IMR-90 (cell line): ENCODE data around the gene SPATA31D3. TPM values are rescaled to one million over a fixed set of nuclear protein-coding genes. Genes with fewer than 3 reads are reported as not detected.

Experiments used
- ATAC-seq: fragments of 200-7000 bp; cut with Tn5 transposase; 2 replicates; pipeline ENCODE4 v1.9.1; 2020; ENCODE audit warnings: low read depth, mild to moderate bottlenecking, moderate library complexity
- BruUV-seq: library from RNA; stranded (reverse); fragments of 400-500 nt; replicated peaks from 2 replicates; lab custom pipeline; 2021; lab: Mats Ljungman, UMichigan
- CTCF ChIA-PET: fragments of 300-600 bp; formaldehyde crosslinking; extraction: SDS; loops from one replicate; lab custom pipeline; 2021; ENCODE audit warnings: antibody characterized with exemption; lab: Yijun Ruan, JAX
- POLR2A ChIA-PET: fragments of 300-600 bp; sonication (Branson Sonifier 250); formaldehyde crosslinking; loops from one replicate; lab custom pipeline; 2022; ENCODE audit warnings: antibody characterized with exemption; ENCODE audit not compliant: unreplicated experiment; lab: Charles Lee
- DNase-seq: peaks from one replicate; pipeline ENCODE4 v3.0.0; 2013
- H2AFZ ChIP-seq: replicated peaks from 2 replicates; pipeline ENCODE3; 2013; ENCODE audit warnings: low read length, mild to moderate bottlenecking; ENCODE audit not compliant: poor library complexity
- H2AK5ac ChIP-seq: 2 replicates; pipeline ENCODE4 v1.6.1; 2013; ENCODE audit warnings: low read depth, low read length, inconsistent platforms
- H2AK9ac ChIP-seq: replicated peaks from 2 replicates; pipeline ENCODE3; 2013; ENCODE audit warnings: mild to moderate bottlenecking, low read depth, low read length, moderate library complexity; ENCODE audit not compliant: poor library complexity
- H2BK120ac ChIP-seq: 2 replicates; pipeline ENCODE4 v1.6.1; 2013; ENCODE audit warnings: low read depth, low read length, inconsistent platforms
- H2BK15ac ChIP-seq: 3 replicates; pipeline ENCODE4 v1.6.1; 2013; ENCODE audit warnings: low read depth, low read length, inconsistent platforms
- H2BK20ac ChIP-seq: 2 replicates; pipeline ENCODE4 v1.6.1; 2013; ENCODE audit warnings: low read depth, mild to moderate bottlenecking, inconsistent platforms, low read length, moderate library complexity
- H2BK5ac ChIP-seq: 2 replicates; pipeline ENCODE4 v1.6.1; 2013; ENCODE audit warnings: mild to moderate bottlenecking, low read depth, low read length, inconsistent platforms; ENCODE audit not compliant: poor library complexity, severe bottlenecking
- H3K14ac ChIP-seq: replicated peaks from 2 replicates; pipeline ENCODE4 v1.6.1; 2013; ENCODE audit warnings: low read depth, low read length, inconsistent platforms
- H3K18ac ChIP-seq: 2 replicates; pipeline ENCODE4 v1.6.1; 2013; ENCODE audit warnings: low read depth, low read length, control low read depth
- H3K23ac ChIP-seq: 2 replicates; pipeline ENCODE4 v1.6.1; 2013; ENCODE audit warnings: low read depth, low read length, inconsistent platforms
- H3K27ac ChIP-seq: 2 replicates; pipeline ENCODE4 v1.5.1; 2013; ENCODE audit warnings: mild to moderate bottlenecking, control low read depth, low read length; ENCODE audit not compliant: insufficient read depth
- H3K27me3 ChIP-seq: 2 replicates; pipeline ENCODE4 v1.6.1; 2013; ENCODE audit warnings: low read length; ENCODE audit not compliant: control insufficient read depth, insufficient read depth
- H3K36me3 ChIP-seq: 2 replicates; pipeline ENCODE4 v1.6.1; 2013; ENCODE audit warnings: low read length, mixed read lengths; ENCODE audit not compliant: control insufficient read depth, insufficient read depth
- H3K4ac ChIP-seq: 2 replicates; pipeline ENCODE4 v1.6.1; 2013; ENCODE audit warnings: low read depth, low read length, inconsistent platforms
- H3K4me1 ChIP-seq: 2 replicates; pipeline ENCODE4 v1.6.1; 2013; ENCODE audit warnings: low read length, mixed read lengths; ENCODE audit not compliant: control insufficient read depth, insufficient read depth
- H3K4me2 ChIP-seq: 2 replicates; pipeline ENCODE4 v1.6.1; 2013; ENCODE audit warnings: low read depth, mild to moderate bottlenecking, control low read depth, low read length, moderate library complexity
- H3K4me3 ChIP-seq: 2 replicates; pipeline ENCODE4 v1.5.1; 2013; ENCODE audit warnings: low read depth, mild to moderate bottlenecking, control low read depth, low read length, moderate library complexity; ENCODE audit not compliant: insufficient read depth
- H3K56ac ChIP-seq: 2 replicates; pipeline ENCODE4 v1.6.1; 2013; ENCODE audit warnings: low read length, inconsistent platforms; ENCODE audit not compliant: insufficient read depth; ENCODE audit errors: extremely low read depth
- H3K79me1 ChIP-seq, 2 experiments: 2 replicates each; pipeline ENCODE4 v1.6.1; 2013; ENCODE audit warnings: low read length in 2 of 2, inconsistent platforms in 1 of 2, low read depth in 1 of 2
- H3K9ac ChIP-seq: 2 replicates; pipeline ENCODE4 v1.6.1; 2013; ENCODE audit warnings: low read depth, low read length, control low read depth
- H3K9me1 ChIP-seq: 2 replicates; pipeline ENCODE4 v1.6.1; 2013; ENCODE audit warnings: low read length, inconsistent platforms; ENCODE audit not compliant: insufficient read depth
- H3K9me3 ChIP-seq: 2 replicates; pipeline ENCODE4 v1.6.1; 2013; ENCODE audit warnings: low read length; ENCODE audit not compliant: control insufficient read depth, insufficient read depth
- H4K20me1 ChIP-seq: 2 replicates; pipeline ENCODE4 v1.6.1; 2013; ENCODE audit warnings: low read length, inconsistent platforms; ENCODE audit not compliant: insufficient read depth
- H4K5ac ChIP-seq: 2 replicates; pipeline ENCODE4 v1.6.1; 2013; ENCODE audit warnings: mild to moderate bottlenecking, low read depth, low read length, control low read depth
- H4K8ac ChIP-seq, 2 experiments: 2 replicates each; pipeline ENCODE4 v1.6.1; 2013; ENCODE audit warnings: low read depth in 2 of 2, low read length in 2 of 2, control low read depth in 1 of 2, inconsistent platforms in 1 of 2
- H4K91ac ChIP-seq: 2 replicates; pipeline ENCODE4 v1.6.1; 2013; ENCODE audit warnings: low read depth, low read length, inconsistent platforms; ENCODE audit not compliant: insufficient read depth
- BHLHE40 ChIP-seq: fragments of 150-350 bp; IDR thresholded peaks from 2 replicates; pipeline ENCODE4 v1.6.1; 2016; ENCODE audit warnings: mild to moderate bottlenecking, low read depth, low read length
- CEBPB ChIP-seq: IDR thresholded peaks from 2 replicates; pipeline ENCODE4 v1.6.1; 2012; ENCODE audit warnings: low read depth, low read length, improper control_type of control experiment
- CHD1 ChIP-seq: IDR thresholded peaks from 2 replicates; pipeline ENCODE4 v1.6.1; 2012; ENCODE audit warnings: low read depth, low read length, improper control_type of control experiment
- NFE2L2 ChIP-seq: fragments of 150-350 bp; IDR thresholded peaks from 2 replicates; pipeline ENCODE4 v1.6.1; 2016; ENCODE audit warnings: low read depth, mild to moderate bottlenecking, low read length
- POLR2A ChIP-seq: IDR thresholded peaks from 2 replicates; pipeline ENCODE4 v1.6.1; 2012; ENCODE audit warnings: mild to moderate bottlenecking, low read depth, low read length
- RAD21 ChIP-seq: IDR thresholded peaks from 2 replicates; pipeline ENCODE4 v1.6.1; 2012; ENCODE audit warnings: low read length, improper control_type of control experiment
- RFX5 ChIP-seq: IDR thresholded peaks from 2 replicates; pipeline ENCODE4 v1.8.0; 2012; ENCODE audit warnings: low read depth, mild to moderate bottlenecking, low read length, moderate library complexity
- WGBS, 2 experiments: methylation state at CpG; one replicate each; pipeline versions ENCODE4 v1.1.5 to v1.1.7; 2013; ENCODE audit warnings: missing lambda C conversion rate in 2 of 2; ENCODE audit not compliant: insufficient read length in 1 of 2; ENCODE audit errors: extremely low coverage in 2 of 2; 5-methylcytosine and 5-hydroxymethylcytosine counted together
- dilution Hi-C: fragments of 300-500 bp; cut with HindIII; formaldehyde crosslinking; loops from one replicate; pipeline ENCODE4 v1.14.3; 2018; ENCODE audit warnings: low sequenced_read_pairs; ENCODE audit not compliant: unreplicated experiment
- in situ Hi-C: fragments of 300-500 bp; cut with MboI; formaldehyde crosslinking; loops from 3 replicates; pipeline ENCODE4 v1.14.3; 2019; ENCODE audit warnings: low sequenced_read_pairs, inconsistent platforms, mixed read lengths
- intact Hi-C: fragments of 100-400 bp; cut with micrococcal nuclease; formaldehyde crosslinking; loops from 2 replicates; pipeline ENCODE4 v1.10.0; 2022
- polyA plus RNA-seq, 3 experiments: library from polyadenylated mRNA; depleted of rRNA; stranded (reverse); fragments of >200 nt; gene quantifications; 2 replicates each; pipeline ENCODE4 v1.2.3, GENCODE V29; 2012; ENCODE audit warnings: low replicate concordance in 1 of 3
- total RNA-seq: library from RNA; depleted of rRNA; stranded (reverse); fragments of >200 nt; gene quantifications from 2 replicates; pipeline ENCODE4 v1.2.3, GENCODE V29; 2012

Gene SPATA31D3
- total and polyA plus RNA-seq, 2 of the 4 experiments (the other 2 are of a cell fraction): not detected

DNA sequence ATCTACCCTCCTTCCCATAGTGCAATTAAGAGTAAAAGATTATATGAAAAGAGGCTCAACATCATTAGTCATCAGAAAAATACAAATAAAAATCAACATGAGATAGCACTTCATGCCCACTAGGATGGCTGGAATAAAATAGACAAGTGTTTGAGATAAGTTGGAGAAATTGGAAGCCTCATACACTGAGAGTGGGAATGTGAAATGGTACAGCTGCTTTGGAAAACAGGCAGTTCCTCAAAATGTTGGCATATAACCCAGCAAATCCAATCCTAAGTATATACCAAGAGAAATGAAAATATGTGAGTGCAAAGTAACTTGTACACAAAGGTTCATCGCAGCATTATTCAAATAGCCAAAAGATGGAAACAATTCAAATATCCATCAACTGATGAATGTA is 9.8 kb downstream of the SPATA31D3 start:
- Histone ChIP-seq H3K14ac (no peak overlapping the region), H3K27me3 (peaks cover 13% of the 10 kb centered on the region), H4K8ac (no peak overlapping the region), H2BK120ac (no peak overlapping the region), H2AK9ac (no peak overlapping the region), H3K9me3 (peaks cover 7% of the 10 kb centered on the region), H3K9ac (no peak overlapping the region), H4K5ac (no peak overlapping the region), H4K20me1 (no peaks in the 10 kb centered on the region), H3K56ac (no peak overlapping the region), H3K4me2 (no peak overlapping the region), H3K23ac (no peak overlapping the region), H3K79me1 (no peaks in the 10 kb centered on the region), H2BK5ac (no peak overlapping the region), H3K18ac (no peak overlapping the region), H2BK20ac (no peak overlapping the region), H3K36me3 (no peaks in the 10 kb centered on the region), H3K4ac (no peak overlapping the region), H2AK5ac (no peak overlapping the region), H4K91ac (no peak overlapping the region), H3K27ac (no peak overlapping the region), H3K9me1 (no peaks in the 10 kb centered on the region), H2AFZ (no peak overlapping the region), H2BK15ac (no peak overlapping the region), H3K4me3 (no peak overlapping the region), H3K4me1 (no peaks in the 10 kb centered on the region)
- POLR2A ChIA-PET: no interaction called here
- BruUV-seq: no TSS peak
- CTCF ChIA-PET: no interaction called here
- no CpG with 5 or more reads among the region's 1 CpG for WGBS, 2 experiments
- in situ Hi-C loops: no loop called here
- intact Hi-C loops: no loop called here
- TF ChIP-seq RFX5: no peak
- no peak for TF ChIP-seq NFE2L2
- no peak for TF ChIP-seq CHD1
- TF ChIP-seq CEBPB: no peak
- no peak for TF ChIP-seq RAD21
- TF ChIP-seq POLR2A: no peak
- no peak for TF ChIP-seq BHLHE40
- dilution Hi-C loops: no loop called here
- DNase-seq: no peak
- no peak for ATAC-seq
